ENCODE results near the gene UBE4B.

UBE4B gene

DNA sequence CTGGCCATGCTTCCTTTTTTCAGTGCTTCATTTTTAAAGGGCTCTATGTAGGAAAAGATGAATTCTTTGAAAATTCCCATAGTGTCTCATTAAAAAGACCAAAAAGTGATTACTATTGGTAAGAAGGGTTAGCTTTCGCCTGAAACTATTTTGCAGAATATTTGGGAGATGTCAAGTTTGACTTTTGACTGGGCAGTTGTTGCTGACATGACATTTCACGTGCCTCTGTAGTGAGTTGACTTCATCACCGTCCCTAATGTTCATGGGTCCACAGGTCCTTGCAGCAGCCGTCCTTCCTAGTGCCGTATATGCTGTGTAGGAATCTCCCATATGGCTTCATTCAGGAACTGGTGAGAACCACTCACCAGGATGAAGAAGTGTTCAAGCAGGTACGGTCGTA, 88.9 kb downstream of the UBE4B start:
- no peak for DNase-seq

GRCh38 chr1:10122926-10123325, 90.2 kb downstream of the UBE4B start:
- DNase-seq: no peak

DNA sequence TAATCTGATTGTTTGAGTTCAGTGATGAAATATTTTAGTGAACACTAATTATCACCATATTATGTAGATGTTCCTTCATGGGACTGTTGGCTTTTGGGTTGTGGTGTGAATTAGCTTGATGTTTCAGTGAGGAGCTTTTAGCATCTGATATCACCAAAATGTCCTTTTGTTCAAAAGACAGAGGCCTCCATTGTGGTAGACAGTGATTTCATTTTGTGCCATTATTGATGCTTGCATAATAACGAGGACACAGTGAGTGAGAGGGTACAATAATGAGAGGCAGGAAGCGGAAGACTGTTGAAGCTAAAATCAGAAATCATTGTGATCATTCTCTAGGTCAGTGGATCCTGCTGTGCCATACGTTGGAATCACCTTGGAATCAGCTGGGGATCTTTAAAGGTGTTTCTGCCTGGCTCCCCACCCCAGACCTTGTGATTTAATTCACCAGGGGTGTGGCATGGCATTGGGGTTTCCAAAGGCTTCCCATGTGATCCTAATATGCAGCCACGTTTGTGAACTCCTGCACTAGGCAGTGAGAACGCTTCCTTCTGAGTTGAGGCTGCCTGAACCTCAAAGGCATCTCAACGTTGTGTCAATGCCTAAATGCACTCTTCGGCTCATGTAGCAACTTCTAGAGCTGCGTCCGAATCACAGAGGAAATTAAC, 95.5 kb downstream of the UBE4B start:
- DNase-seq: peak; percentile 10 to 25

DNA sequence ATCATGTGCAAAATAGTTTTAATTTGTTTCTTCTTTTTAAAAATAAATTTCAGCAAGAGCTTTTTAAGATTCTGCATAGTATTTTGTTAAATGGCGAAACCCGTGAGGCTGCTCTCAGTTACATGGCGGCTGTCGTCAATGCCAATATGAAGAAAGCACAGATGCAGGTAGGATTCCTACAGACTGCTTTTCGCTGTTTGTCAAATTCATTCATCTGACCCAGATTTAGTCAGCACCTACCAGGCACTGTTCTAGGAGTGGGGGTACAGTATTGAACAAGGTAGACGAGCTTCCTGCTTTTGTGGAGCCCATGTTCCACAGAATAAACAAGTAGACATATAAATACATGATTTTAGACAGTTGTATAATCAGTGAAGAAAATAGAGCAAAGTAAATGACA, 99.6 kb downstream of the UBE4B start:
- no peak for DNase-seq

DNA sequence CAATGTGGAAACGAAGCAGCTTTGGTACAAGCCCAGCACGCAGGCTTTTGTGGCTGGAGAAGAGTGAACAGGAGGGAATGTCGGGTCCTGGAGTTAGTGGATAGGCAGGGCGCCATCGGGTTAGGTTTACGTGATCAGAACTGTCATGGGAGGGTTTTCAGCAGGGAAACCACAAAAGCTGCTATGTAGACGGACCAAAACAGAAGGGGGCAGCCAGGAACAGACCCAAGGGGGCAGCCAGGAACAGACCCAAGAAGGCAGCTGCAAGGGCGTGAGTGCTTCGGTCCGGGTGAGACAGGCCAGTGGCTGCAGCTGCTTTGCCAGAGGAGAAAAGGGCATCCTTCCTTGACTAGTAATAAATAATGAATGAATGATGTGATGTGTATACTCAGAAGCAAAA, 100.1 kb downstream of the UBE4B start:
- DNase-seq: no peak

DNA sequence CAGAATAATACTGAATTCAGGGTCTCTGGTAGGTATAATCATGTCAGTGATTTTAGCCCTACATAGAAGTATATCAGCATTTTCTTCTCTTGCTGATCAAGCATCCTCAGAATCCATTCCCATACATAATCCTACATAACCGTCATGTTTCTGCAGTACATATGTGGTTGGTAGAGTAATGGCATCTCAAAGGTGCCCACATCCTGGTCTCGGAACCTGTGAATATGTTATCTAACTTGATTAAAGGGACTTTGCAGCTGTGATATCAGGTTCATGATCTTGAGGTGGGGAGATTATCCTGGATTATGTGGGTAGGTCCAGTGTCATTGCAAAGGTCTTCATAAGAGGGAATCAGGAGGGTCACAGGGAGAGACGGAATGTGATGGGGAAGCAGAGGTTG, 108.2 kb downstream of the UBE4B start:
- no peak for DNase-seq

DNA sequence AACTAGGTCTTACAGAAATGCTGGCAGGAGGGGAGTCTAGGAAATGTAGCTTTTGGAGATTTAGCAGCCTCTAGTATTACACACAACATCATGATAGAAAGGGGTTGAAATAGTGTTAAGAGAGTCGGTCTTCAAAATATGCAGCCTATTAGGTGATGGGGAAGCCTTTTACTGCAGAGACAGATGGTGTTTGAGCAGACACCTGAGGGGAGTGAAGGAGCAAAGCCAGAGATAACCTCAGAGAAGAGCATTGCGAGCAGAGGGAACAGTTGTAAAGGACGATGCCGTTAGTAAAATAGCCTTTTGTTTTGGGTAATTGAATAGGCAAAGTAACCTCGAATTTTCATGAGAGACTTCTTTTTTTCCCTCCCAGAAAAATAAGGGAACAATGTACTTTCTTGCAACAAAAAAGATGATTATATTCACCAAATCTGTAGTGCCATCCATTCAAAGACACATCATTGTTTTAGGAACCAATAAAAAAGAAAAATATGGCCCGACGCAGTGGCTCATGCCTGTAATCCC, 111.3 kb downstream of the UBE4B start:
- DNase-seq: no peak

DNA sequence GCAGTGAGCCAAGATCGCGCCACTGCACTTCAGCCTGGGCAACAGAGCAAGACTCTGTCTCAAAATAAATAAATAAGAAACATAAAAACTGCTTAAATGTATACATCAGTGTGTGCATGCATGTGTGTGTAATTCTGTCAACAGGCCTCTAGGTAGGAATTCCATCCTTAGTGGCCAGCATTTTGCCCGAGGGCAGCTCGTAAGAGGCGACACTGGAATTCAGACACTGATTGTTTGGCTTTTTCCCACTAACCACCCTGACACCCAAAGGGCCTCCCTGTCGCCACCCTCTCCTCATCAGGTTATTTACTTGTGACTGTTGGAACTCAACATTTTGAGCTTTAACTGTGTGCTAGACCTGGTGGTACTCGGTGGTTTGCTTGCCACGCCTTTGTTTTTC, 113.6 kb downstream of the UBE4B start:
- DNase-seq: no peak

GRCh38 chr1:10149231-10149630, 116.5 kb downstream of the UBE4B start:
- no peak for DNase-seq

- peak; percentile 17 to 48 for DNase-seq
These were observed 120.0 kb downstream of the UBE4B start for GRCh38 chr1:10152709-10153284.

DNA sequence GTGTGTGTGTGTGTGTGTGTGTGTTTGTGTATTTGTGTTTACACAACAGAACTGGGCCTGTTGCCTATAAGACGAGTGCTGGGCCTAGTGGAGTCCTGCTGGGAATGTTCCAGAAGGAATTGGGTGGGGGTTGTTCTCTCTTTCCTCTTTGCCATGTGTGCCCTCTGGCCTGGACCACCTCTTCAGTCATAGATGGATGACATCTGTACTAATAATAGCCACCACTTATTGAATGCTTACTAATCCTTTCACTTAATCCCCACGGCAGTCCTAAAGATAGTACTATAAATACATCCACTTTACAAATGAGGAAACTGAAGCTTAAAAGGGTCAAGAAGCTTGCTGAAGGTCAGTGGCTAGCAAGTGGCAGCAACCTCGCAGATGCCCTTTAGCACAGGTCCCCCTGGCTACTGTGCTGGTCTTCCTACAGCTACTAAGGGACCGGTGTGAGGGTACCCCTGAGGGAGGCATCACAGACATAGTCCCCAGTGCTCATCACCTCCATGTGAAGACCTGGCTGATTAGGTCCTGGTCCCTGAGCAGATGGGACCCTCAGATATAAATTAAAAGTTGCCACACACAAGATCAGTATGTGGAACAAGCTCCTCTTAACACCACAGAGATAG, 122.4 kb downstream of the UBE4B start:
- no peak for DNase-seq

DNA sequence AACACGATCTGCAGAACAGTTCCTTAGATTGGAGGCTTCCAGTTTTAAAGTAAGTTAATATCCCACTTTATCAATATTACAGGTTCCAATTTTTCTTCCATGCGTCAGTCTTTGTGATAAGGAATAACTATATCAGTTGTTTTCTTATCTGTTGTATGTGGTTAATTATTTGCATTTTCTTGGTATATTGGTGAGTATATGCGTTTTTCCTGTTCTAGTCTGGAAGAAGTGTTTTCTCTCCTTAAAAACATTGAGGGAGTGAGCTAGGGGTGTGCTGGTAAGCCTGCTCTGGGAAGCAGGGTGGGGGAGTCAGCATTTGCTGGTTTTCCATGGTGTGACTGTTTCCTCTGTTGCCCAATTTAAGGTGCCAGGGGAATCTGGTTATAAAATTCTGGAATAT, 127.4 kb downstream of the UBE4B start:
- DNase-seq: no peak

DNA sequence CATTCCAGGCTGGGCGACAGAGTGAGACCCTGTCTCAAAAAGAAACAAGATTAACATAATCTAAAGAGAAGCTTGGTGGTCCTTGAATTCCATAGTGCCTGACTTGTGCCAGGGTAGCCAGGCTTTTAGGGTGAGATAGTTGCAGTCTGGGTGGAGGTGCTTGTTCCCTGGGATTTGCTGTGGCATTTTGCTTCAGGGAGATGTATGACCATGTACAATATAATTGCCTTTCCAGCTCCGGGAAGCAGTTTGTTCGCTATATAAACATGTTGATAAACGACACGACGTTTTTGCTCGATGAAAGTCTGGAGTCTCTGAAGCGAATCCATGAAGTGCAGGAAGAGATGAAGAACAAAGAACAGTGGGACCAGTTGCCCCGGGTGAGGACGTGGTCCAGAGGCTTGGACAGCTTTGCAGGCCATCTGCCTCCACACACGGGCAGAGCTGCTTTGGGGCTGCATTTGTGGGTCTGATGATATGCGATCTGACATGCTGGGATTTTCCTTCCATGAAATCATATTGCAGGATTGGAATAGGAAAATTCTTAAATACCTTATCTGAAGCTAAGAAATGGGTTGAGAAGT, 128.2 kb downstream of the UBE4B start:
- DNase-seq: no peak

- no peak for DNase-seq
These were observed 129.0 kb downstream of the UBE4B start for GRCh38 chr1:10161541-10162290.

- no peak for DNase-seq
These were observed 136.3 kb downstream of the UBE4B start for GRCh38 chr1:10168912-10169514.

DNA sequence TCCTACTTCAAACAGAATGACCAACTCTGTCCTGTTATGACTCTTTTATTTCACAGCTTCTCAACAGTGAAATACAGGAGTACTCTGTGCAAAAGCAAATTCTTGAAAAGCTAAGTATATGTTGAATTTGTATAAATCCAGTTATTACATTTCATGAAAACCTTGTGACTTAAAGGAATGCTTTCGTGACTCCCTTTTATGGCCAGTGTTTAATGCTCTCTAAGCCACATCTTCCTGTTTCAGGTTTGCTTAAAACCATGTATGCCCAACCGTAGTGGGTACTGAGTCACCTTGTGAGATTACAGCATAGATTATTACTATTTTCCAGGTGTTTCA, 137.4 kb downstream of the UBE4B start:
- no peak for DNase-seq

- DNase-seq: no peak
These were observed 138.5 kb downstream of the UBE4B start for GRCh38 chr1:10171105-10171767.

DNA sequence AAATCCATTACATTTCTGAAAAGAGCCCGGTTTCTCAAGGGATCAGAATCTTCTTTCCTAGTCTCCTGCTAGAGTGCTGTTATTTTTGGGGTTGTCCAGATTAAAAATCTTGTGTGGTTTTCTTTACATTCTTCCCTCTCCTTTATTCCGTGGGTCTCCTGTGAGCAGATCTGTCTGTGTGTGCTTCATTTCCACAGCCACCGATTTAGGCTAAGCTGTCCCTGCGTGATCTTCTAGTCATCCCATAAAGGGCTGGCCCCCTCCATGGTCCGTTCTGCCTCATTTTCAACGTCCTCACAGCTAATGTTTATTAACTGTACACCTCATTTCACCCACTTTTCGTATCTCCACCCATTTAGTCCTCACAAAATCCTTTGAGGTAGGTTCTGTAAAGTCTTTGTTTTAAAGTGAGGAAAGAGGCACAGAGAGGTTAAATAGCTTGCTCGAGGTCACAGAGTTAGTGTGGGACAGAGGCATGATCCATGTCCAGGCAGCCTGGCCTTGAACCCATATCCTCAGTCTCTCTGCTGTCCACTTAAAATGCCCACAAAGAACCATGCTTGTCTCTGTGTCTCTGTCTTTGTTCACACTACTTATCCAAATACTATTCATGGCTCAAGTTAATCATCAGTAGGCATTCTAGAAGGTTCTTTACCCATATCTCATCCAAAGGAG, 139.4 kb downstream of the UBE4B start:
- DNase-seq: no peak

GRCh38 chr1:10173582-10173981, 140.8 kb downstream of the UBE4B start:
- no peak for DNase-seq

- DNase-seq: no peak
These were observed 145.1 kb downstream of the UBE4B start for GRCh38 chr1:10177876-10178275.

DNA sequence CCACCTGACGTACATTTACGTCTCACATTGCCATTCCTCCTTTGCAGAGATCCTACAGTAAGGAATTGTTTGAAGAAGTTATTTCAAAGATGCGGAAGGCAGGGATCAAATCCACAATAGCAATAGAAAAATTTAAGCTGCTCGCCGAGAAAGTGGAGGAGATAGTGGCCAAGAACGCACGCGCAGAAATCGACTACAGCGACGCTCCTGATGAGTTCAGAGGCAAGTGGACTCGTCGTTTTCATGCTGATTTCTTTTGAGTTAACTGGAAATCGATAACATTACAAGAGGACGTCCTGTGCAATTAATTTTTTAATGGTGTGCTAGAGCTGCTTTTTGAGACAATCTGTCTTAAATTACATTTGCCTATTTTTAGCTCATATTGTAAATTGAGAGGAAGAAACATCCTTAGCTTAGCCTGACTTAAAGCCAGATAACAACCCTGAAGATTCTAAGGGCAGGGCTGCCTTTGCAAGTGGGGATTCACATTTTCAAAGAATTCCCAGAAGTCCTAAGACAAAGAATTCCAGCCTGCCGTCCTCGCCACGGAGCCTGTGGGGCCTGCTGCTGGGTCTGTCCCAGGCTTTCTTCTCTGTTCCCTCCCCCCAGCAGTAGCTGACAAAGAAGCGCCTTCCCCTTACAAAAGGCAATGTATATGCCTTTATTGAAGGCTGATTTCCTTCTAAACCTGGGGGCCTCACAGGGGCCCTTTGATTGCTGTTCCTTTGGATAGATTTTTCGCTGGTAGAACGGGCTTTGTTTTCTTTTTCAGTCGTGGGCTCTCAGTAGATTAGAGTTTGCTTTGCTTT, 146.0 kb downstream of the UBE4B start:
- DNase-seq: no peak

Data from NCI-H2081 (cell line).